ENCODE results near the gene NPAS4. TPM values are rescaled to one million over a fixed set of nuclear protein-coding genes. Genes with fewer than 3 reads are reported as not detected.
"Not testable (repeated sequence)": the region's sequence is repeated elsewhere in the genome, so short reads cannot be mapped to it uniquely, and the experiment has no call there.

NPAS4 gene
- total and polyA plus RNA-seq, 3 donors from 2014 or later = 0.09 to 1.4 (median 0.50) TPM

DNA sequence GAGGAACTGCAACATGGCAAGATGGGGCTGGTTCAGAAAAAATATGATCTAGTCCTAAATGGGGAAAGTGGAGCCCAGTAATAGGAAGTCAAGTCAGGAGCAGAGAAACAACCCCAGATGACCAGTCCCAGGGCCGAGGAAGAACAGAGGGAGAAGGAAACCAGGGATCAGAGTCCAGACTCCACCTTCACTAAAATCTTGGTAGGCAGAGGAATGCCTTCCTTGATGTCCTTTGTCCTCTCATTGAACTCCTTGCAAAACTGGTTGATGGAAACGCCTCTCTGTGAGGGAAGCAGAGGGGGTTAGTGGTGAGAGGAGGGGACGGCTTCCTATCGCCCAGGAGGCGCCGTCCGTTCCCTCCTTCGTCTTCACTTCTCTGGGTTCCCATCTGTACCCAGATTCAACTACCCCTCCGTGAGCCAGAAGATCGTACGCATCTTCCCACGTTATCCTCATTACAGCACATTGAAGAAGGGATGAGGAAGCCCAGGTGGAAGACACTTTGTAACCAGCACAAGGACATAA lies 17.2 kb downstream of the NPAS4 start:
- Histone ChIP-seq H3K4me1 (peaks cover 6% of the 10 kb centered on the region), H3K36me3 (ENCODE audit: low read depth, missing control alignments) (no peaks in the 10 kb centered on the region), H3K4me3 (peak overlapping the region; percentile 59 to 99), H3K27ac (peak overlapping the region; percentile 83), H3K9me3 (no peaks in the 10 kb centered on the region), H3K27me3 (no peaks in the 10 kb centered on the region)
- DNase-seq = no peak
- 4% methylated on average over 9 to 12 of the region's 12 CpGs for WGBS, 2 donors
- no peak for TF ChIP-seq POLR2A (IDR thresholded peaks at IDR 0.05)
- TF ChIP-seq, protein P1, sequence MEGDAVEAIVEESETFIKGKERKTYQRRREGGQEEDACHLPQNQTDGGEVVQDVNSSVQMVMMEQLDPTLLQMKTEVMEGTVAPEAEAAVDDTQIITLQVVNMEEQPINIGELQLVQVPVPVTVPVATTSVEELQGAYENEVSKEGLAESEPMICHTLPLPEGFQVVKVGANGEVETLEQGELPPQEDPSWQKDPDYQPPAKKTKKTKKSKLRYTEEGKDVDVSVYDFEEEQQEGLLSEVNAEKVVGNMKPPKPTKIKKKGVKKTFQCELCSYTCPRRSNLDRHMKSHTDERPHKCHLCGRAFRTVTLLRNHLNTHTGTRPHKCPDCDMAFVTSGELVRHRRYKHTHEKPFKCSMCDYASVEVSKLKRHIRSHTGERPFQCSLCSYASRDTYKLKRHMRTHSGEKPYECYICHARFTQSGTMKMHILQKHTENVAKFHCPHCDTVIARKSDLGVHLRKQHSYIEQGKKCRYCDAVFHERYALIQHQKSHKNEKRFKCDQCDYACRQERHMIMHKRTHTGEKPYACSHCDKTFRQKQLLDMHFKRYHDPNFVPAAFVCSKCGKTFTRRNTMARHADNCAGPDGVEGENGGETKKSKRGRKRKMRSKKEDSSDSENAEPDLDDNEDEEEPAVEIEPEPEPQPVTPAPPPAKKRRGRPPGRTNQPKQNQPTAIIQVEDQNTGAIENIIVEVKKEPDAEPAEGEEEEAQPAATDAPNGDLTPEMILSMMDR (IDR thresholded peaks at IDR 0.05) = no peak
- intact Hi-C loops (cut with DNase I; ENCODE audit: low total_unique reads) = no loop called here

DNA sequence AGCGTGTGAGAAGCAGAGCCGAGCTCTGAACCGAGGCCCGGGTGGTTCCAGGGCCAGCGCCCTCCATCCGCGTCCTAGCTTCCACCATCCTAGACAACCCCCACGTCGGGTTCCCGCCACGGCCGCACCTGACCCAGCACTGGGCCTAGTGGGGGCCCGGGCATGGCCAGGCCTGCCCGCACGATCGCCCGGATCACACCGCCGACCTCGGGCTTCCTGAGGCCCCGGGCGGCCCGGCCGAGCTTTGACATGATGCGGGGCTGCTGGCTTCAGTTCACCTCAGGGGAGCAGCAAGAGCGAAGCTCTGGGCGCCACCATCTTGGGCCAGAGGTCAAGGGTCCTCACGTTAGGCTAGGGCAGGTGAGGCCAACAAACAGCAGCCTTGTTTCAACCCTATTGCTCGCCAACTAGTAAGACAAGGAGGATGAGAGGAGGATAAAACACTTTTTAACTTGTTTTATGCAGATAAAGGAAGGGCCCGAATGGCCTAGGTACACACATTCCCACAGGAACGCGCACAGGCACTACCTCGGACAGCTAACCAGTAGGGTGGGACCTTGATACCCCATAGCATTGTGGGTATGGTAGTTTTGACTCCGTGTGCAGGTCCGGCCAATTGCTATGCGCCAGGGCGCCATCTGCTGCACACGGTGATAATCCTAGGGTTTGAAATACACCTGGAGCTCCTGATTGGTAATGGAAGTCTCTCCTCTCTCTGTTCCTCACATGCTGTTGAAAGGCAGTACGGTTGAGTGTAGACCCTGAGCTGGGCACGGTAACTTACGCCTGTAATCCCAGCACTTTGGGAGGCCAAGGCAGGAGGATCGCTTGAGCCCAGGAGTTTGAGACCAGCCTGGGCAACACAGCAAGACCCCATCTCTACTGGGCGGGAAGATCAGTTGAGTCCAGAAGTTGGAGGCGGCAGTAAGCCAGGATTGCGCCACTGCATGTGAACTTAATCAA lies 17.9 kb downstream of the NPAS4 start, which contains the start of gene MRPL11:
TSS of gene MRPL11 (minus strand) at position 345 of the 963 bp plus-strand sequence. CDS start at position 251, 94 bp downstream.
- DNase-seq = peak; percentile 96
- Histone ChIP-seq H3K36me3 (ENCODE audit: low read depth, missing control alignments) (no peaks in the 10 kb centered on the region), H3K27me3 (no peaks in the 10 kb centered on the region), H3K4me1 (peaks cover 6% of the 10 kb centered on the region), H3K27ac (peak within 1 kb of the TSS; percentile 83), H3K9me3 (no peaks in the 10 kb centered on the region), H3K4me3 (peak within 1 kb of the TSS; percentile 59 to 99)
- intact Hi-C loops (cut with DNase I; ENCODE audit: low total_unique reads) = no loop called here
- WGBS, 2 donors = 7 to 10% methylated on average over 22 to 40 of the region's 45 CpGs
- TF ChIP-seq, protein P1 (IDR thresholded peaks at IDR 0.05) = peak; percentile 60 to 72 (median 60)
- TF ChIP-seq POLR2A (IDR thresholded peaks at IDR 0.05) = no peak

DNA sequence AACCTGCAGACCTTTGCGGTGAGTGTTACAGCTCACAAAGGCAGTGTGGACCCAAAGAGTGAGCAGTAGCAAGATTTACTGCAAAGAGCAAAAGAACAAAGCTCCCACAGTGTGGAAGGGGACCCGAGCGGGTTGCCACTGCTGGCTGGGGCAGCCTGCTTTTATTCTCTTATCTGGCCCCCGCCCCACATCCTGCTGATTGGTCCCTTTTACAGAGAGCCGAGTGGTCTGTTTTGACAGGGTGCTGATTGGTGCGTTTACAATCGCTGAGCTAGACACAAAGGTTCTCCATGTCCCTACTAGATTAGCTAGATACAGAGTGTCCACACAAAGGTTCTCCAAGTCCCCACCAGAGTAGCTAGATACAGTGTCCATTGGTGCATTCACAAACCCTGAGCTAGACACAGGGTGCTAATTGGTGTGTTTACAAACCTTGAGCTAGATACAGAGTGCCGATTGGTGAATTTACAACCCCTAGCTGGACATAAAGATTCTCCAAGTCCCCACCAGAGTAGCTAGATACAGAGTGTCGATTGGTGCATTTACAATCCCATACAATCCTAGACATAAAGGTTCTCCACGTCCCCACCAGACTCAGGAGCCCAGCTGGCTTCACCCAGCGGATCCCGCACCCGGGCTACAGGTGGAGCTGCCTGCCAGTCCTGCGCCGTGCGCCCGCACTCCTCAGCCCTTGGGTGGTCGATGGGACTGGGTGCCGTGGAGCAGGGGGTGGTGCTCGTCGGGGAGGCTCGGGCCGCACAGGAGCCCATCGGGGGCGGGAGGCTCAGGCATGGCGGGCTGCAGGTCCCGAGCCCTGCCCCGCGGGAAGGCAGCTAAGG lies 19.5 kb downstream of the NPAS4 start:
- intact Hi-C loops (cut with DNase I; ENCODE audit: low total_unique reads); DNase-seq; H3K4me1 ChIP-seq; H3K27ac ChIP-seq; H3K36me3 ChIP-seq (ENCODE audit: low read depth, missing control alignments); H3K9me3 ChIP-seq; H3K27me3 ChIP-seq: not testable (repeated sequence)
- H3K4me3 ChIP-seq = peak overlapping the region in 1 of 2 donors; percentile 26
- WGBS, 2 donors = 55% methylated on average over 13 to 23 of the region's 29 CpGs

DNA sequence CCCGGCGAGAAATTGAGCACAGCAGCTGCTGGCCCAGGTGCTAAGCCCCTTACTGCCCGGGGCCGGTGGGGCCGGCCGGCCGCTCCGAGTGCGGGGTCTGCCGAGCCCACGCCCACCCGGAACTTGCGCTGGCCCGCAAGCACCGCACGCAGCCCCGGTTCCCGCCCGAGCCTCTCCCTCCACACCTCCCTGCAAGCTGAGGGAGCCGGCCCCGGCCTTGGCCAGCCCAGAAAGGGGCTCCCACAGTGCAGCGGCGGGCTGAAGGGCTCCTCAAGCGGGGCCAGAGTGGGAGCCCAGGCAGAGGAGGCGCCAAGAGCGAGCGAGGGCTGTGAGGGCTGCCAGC lies 20.1 kb downstream of the NPAS4 start:
- WGBS, 2 donors = 65 to 66% methylated on average over 18 to 21 of the region's 27 CpGs
- H3K27ac ChIP-seq; H3K36me3 ChIP-seq (ENCODE audit: low read depth, missing control alignments); H3K9me3 ChIP-seq; H3K27me3 ChIP-seq; H3K4me1 ChIP-seq; DNase-seq; intact Hi-C loops (cut with DNase I; ENCODE audit: low total_unique reads): not testable (repeated sequence)
- peak overlapping the region in 1 of 2 donors; percentile 26 for H3K4me3 ChIP-seq

DNA sequence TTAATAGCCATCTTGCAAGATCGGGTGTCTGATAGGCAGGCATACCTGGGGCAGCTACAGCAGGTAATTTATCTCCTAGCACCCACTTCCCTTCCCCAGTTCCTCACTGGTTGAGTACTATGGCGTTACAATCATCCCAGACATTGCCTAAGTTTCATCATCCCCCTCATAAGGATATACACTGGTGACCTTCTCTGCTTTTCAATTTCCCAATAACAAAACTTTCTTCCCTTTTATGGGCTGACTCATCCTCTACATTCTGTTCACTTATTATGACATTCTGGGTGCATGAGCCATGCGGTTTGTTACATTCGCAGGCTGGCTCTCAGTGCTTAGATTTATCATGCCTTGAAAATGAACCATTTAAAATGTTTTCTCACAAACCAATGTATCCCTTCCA lies 22.8 kb downstream of the NPAS4 start:
- DNase-seq = no peak

More for the DNA sequence above, 22.8 kb downstream of the NPAS4 start:
- WGBS, 2 donors = 86 to 91% methylated on average over 4 of the region's 4 CpGs
- TF ChIP-seq, protein P1 (IDR thresholded peaks at IDR 0.05) = no peak
- no peak for TF ChIP-seq POLR2A (IDR thresholded peaks at IDR 0.05)
- intact Hi-C loops (cut with DNase I; ENCODE audit: low total_unique reads) = no loop called here
- no peaks in the 10 kb centered on the region for H3K9me3 ChIP-seq
- no peak overlapping the region for H3K4me3 ChIP-seq
- H3K27me3 ChIP-seq = no peaks in the 10 kb centered on the region
- H3K4me1 ChIP-seq = no peaks in the 10 kb centered on the region
- H3K36me3 ChIP-seq (ENCODE audit: low read depth, missing control alignments) = no peaks in the 10 kb centered on the region
- H3K27ac ChIP-seq = no peak overlapping the region

All from testis (tissue), 3 donors.